ENCODE results near the gene ACTN1. TPM values are rescaled to one million over a fixed set of nuclear protein-coding genes. Genes with fewer than 3 reads are reported as not detected.

Gene ACTN1
- total RNA-seq, 4 donors from 2014 or later, result 48.1 to 90.4 (median 64.8) TPM

DNA sequence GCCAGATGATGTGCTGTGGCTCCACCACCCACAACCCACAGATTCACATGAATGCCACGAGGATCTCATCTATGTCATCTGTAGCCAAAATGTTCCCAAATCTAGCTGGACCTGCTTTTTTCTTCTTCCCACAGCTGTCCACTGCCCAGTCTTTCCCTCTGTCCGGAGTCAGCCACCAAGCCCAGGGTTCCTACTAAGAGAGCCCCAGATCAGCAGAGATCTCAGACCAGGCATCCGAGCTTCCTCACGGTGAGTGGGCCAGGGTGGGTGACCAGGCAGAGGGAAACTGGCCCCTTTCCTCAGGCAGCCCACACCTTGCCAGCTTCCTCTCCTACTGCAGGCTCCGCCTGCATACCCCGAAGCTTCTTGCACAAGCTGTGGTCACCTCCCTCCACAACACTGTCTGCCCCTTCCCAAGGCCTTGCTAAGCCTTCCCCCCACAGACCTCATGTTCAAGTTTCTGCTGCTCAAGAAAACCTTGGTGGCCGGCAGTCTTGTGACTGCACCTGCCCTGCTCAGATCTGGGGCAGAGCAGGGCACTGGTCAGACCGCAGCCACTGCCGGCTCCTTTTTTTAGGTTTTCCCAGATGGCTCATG, 81.4 kb downstream of the ACTN1 start:
- no peak for DNase-seq
- H3K27ac ChIP-seq, result no peak overlapping the region
- TF ChIP-seq POLR2A (IDR thresholded peaks at IDR 0.05), result no peak
- TF ChIP-seq, protein P1, sequence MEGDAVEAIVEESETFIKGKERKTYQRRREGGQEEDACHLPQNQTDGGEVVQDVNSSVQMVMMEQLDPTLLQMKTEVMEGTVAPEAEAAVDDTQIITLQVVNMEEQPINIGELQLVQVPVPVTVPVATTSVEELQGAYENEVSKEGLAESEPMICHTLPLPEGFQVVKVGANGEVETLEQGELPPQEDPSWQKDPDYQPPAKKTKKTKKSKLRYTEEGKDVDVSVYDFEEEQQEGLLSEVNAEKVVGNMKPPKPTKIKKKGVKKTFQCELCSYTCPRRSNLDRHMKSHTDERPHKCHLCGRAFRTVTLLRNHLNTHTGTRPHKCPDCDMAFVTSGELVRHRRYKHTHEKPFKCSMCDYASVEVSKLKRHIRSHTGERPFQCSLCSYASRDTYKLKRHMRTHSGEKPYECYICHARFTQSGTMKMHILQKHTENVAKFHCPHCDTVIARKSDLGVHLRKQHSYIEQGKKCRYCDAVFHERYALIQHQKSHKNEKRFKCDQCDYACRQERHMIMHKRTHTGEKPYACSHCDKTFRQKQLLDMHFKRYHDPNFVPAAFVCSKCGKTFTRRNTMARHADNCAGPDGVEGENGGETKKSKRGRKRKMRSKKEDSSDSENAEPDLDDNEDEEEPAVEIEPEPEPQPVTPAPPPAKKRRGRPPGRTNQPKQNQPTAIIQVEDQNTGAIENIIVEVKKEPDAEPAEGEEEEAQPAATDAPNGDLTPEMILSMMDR (IDR thresholded peaks at IDR 0.05), result no peak

GRCh38 chr14:68896132-68896531, 83.0 kb downstream of the ACTN1 start:
- Histone ChIP-seq H3K4me1 (no peaks in the 10 kb centered on the region), H3K27me3 (no peaks in the 10 kb centered on the region), H3K4me3 (replicated peaks in 1 of 3) (no peak overlapping the region), H3K9me3 (no peaks in the 10 kb centered on the region), H3K36me3 (peaks cover 10 to 18% of the 10 kb centered on the region in 2 donors), H3K27ac (no peak overlapping the region)
- TF ChIP-seq POLR2A (IDR thresholded peaks at IDR 0.05), result no peak
- TF ChIP-seq, protein P1 (IDR thresholded peaks at IDR 0.05), result no peak
- no peak for DNase-seq
- intact Hi-C loops (cut with DNase I), result no loop called here
- 89 to 97% methylated on average over 7 to 9 of the region's 9 CpGs for WGBS, 2 donors

More for the DNA sequence above, 81.4 kb downstream of the ACTN1 start:
- no peaks in the 10 kb centered on the region for H3K4me1 ChIP-seq
- no peaks in the 10 kb centered on the region for H3K9me3 ChIP-seq
- 84 to 90% methylated on average over 9 of the region's 9 CpGs for WGBS, 2 donors
- H3K27me3 ChIP-seq, result no peaks in the 10 kb centered on the region
- H3K4me3 ChIP-seq (replicated peaks in 1 of 3), result no peak overlapping the region
- intact Hi-C loops (cut with DNase I), result no loop called here
- peaks cover 10 to 17% of the 10 kb centered on the region in 2 donors for H3K36me3 ChIP-seq

DNA sequence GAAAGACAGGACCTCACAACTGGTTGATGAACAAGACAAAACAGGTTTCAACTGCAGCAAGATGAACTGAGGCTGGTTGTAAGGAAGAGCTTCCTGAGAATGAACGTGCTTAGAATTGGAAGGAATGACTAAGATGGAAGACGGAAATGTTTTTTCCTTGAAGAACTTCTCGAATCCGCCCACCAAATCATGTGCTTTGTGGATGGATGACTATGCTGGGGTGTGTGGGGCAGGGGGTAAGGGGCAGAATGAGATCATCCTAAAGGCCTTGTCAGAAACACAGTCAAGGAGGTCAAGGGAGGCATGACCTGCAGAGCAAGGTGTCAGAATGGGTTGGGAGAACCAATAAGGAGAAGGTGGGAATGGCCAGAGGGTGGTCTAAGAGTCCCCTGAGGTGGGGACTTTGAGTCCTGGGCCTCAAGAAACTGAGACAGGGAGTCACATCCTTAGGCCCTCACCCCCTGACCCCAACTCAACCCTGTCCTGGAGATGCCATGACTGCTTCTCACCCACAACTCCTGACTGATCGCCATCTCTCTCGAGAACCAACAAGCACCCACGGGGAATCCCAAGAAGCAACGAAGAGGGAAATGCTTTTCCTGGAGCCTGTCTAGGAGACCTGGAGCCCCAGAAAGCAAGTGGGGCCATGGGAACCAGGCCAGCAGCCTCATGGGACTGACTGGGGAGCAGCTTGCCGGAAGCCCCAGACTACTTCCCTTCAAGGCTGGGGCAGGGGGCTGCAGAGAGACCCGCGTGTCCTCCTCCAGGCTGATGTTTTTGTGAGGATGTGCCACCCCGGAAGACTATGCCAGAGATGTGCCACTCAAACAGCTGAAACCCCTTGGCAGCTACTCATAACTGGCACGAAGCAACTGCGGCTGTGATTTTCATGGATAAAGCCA, 84.0 kb downstream of the ACTN1 start:
- DNase-seq, result no peak
- no peak overlapping the region for H3K4me3 ChIP-seq (replicated peaks in 1 of 3)
- H3K4me1 ChIP-seq, result no peaks in the 10 kb centered on the region
- H3K36me3 ChIP-seq, result peaks cover 10 to 15% of the 10 kb centered on the region in 2 donors
- H3K27me3 ChIP-seq, result no peaks in the 10 kb centered on the region
- no peak overlapping the region for H3K27ac ChIP-seq
- H3K9me3 ChIP-seq, result no peaks in the 10 kb centered on the region
- TF ChIP-seq, protein P1 (IDR thresholded peaks at IDR 0.05), result no peak
- intact Hi-C loops (cut with DNase I), result no loop called here
- 89 to 94% methylated on average over 13 to 14 of the region's 14 CpGs for WGBS, 2 donors

DNA sequence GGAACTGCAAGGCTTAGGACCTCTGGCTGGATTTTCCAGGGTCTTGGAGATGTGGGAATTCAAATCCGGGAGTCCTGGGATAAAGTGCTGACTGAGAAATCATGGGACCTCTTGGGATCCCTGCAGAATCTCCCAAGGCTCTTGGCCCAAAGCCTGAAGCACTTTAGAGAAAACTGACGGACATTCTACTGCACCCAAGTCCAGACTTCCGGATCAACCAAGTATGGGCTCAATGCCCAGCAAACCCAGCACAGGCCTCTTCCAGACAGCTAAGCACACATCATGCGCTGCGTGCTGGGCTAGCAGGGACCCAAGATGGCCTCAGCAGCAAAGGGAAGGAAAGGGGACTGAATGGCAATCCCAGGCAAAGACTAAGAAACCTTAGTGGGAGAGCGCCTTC, 85.0 kb downstream of the ACTN1 start:
- 77 to 90% methylated on average over 6 of the region's 6 CpGs for WGBS, 2 donors
- H3K36me3 ChIP-seq, result peaks cover 12 to 22% of the 10 kb centered on the region in 2 donors
- DNase-seq, result peak in 1 of 2 donors; percentile 16

More for the DNA sequence above, 85.0 kb downstream of the ACTN1 start:
- no peaks in the 10 kb centered on the region for H3K27me3 ChIP-seq
- intact Hi-C loops (cut with DNase I), result no loop called here
- no peaks in the 10 kb centered on the region for H3K4me1 ChIP-seq
- no peak overlapping the region for H3K4me3 ChIP-seq (replicated peaks in 1 of 3)
- no peaks in the 10 kb centered on the region for H3K9me3 ChIP-seq
- TF ChIP-seq, protein P1 (IDR thresholded peaks at IDR 0.05), result no peak
- TF ChIP-seq POLR2A (IDR thresholded peaks at IDR 0.05), result no peak
- no peak overlapping the region for H3K27ac ChIP-seq
